ENCODE results near the gene SSR2.
"Not testable (repeated sequence)": the region's sequence is repeated elsewhere in the genome, so short reads cannot be mapped to it uniquely, and the experiment has no call there.

SSR2 gene

GRCh38 chr1:156050376-156050775 is 29.6 kb upstream of the SSR2 start:
- no peak for DNase-seq (ENCODE audit: low read depth, low spot score)
- no peak for TF ChIP-seq CTCF (IDR thresholded peaks at IDR 0.05; ENCODE audit: insufficient read depth, low read length, missing control alignments)
- no peak overlapping the region for H3K4me3 ChIP-seq (ENCODE audit: low read depth, low read length)
- POLR2A ChIA-PET, result interaction anchor here (0.6 kb wide), 1 partner anchor 183 kb away, joined by 4 read pairs; no protein-coding TSS in a partner anchor
- CTCF ChIA-PET, result interaction anchor here (0.6 to 1.0 kb wide), 2 partner anchors 16 to 23 kb away, joined by 3 read pairs; no protein-coding TSS in a partner anchor

- ChIA-PET POLR2A (no interaction called here), CTCF (interaction anchor here (1.2 to 1.8 kb wide), 2 partner anchors 17 to 28 kb away, joined by 4 read pairs; partner anchors contain the start of gene SSR2)
- H3K4me3 ChIP-seq (ENCODE audit: low read depth, low read length), result no peak overlapping the region
- DNase-seq (ENCODE audit: low read depth, low spot score), result no peak
- no peak for TF ChIP-seq CTCF (IDR thresholded peaks at IDR 0.05; ENCODE audit: insufficient read depth, low read length, missing control alignments)
These were observed 28.0 kb upstream of the SSR2 start for GRCh38 chr1:156048663-156049258.

GRCh38 chr1:156045076-156045475 is 24.3 kb upstream of the SSR2 start:
- no peak overlapping the region for H3K4me3 ChIP-seq (ENCODE audit: low read depth, low read length)
- CTCF ChIA-PET, result interaction anchor here (0.9 kb wide), 1 partner anchor 11 kb away, joined by 3 read pairs; no protein-coding TSS in a partner anchor
- DNase-seq (ENCODE audit: low read depth, low spot score), result no peak
- no peak for TF ChIP-seq CTCF (IDR thresholded peaks at IDR 0.05; ENCODE audit: insufficient read depth, low read length, missing control alignments)
- POLR2A ChIA-PET, result interaction anchor here (0.8 kb wide), 1 partner anchor 16 kb away, joined by 3 read pairs; no protein-coding TSS in a partner anchor

GRCh38 chr1:156042828-156043227 is 22.1 kb upstream of the SSR2 start:
- POLR2A ChIA-PET, result no interaction called here
- DNase-seq (ENCODE audit: low read depth, low spot score), result no peak
- no peak overlapping the region for H3K4me3 ChIP-seq (ENCODE audit: low read depth, low read length)
- CTCF ChIA-PET, result interaction anchor here (0.9 kb wide), 1 partner anchor 17 kb away, joined by 3 read pairs; no protein-coding TSS in a partner anchor
- no peak for TF ChIP-seq CTCF (IDR thresholded peaks at IDR 0.05; ENCODE audit: insufficient read depth, low read length, missing control alignments)

GRCh38 chr1:156034991-156035390 is 14.2 kb upstream of the SSR2 start:
- DNase-seq (ENCODE audit: low read depth, low spot score); POLR2A ChIA-PET; H3K4me3 ChIP-seq (ENCODE audit: low read depth, low read length): not testable (repeated sequence)
- CTCF ChIA-PET, result interaction anchor here (1.1 kb wide), 1 partner anchor 10 kb away, joined by 3 read pairs; no protein-coding TSS in a partner anchor

- no peak for TF ChIP-seq CTCF (IDR thresholded peaks at IDR 0.05; ENCODE audit: insufficient read depth, low read length, missing control alignments)
- CTCF ChIA-PET, result interaction anchor here (1.2 kb wide), 1 partner anchor 64 kb away, joined by 3 read pairs; no protein-coding TSS in a partner anchor
- no peak overlapping the region for H3K4me3 ChIP-seq (ENCODE audit: low read depth, low read length)
- POLR2A ChIA-PET, result interaction anchor here (0.9 to 1.0 kb wide), 2 partner anchors 17 to 26 kb away, joined by 3 read pairs; no protein-coding TSS in a partner anchor
- no peak for DNase-seq (ENCODE audit: low read depth, low spot score)
These were observed 12.3 kb upstream of the SSR2 start for GRCh38 chr1:156033011-156033410.

Data from AG04449 (cell line).